ENCODE data around the gene ACSBG1.

Gene ACSBG1

GRCh38 chr15:78206326-78207109 lies 27.8 kb downstream of the ACSBG1 start:
- FAIRE-seq (no peak), DNase-seq (ENCODE audit: insufficient read length) (no peak)
- no peak for TF ChIP-seq POLR2AphosphoS5 (IDR thresholded peaks at IDR 0.05; ENCODE audit: low read depth, low read length)
- TF ChIP-seq TAF1 (IDR thresholded peaks at IDR 0.05; ENCODE audit: borderline replicate concordance, low read depth, low read length), result no peak
- TF ChIP-seq POLR2A (IDR thresholded peaks at IDR 0.05; ENCODE audit: low read depth, low read length), result no peak

DNA sequence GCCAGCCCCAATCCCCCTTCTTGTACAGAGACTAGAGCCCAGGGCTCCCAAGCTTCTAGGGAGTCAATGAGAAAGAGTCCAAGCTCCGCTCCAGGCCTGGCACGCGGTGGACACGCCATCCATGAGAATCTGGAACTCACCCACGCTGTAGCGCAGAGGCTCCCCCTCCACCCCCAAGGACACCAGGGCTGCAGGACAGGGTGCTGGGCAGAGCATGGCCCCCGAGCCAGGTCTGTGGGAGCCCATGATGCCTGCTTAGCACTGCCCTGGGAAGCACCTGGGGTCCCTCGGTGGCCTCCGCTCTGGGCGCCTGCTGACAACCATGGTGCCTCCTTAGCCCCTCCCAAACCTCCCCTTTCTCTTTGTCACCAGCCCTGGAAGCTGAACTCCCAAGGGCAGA lies 28.5 kb downstream of the ACSBG1 start:
- DNase-seq (ENCODE audit: insufficient read length) (no peak), FAIRE-seq (no peak)
- TF ChIP-seq POLR2AphosphoS5 (IDR thresholded peaks at IDR 0.05; ENCODE audit: low read depth, low read length), result no peak
- no peak for TF ChIP-seq POLR2A (IDR thresholded peaks at IDR 0.05; ENCODE audit: low read depth, low read length)
- TF ChIP-seq TAF1 (IDR thresholded peaks at IDR 0.05; ENCODE audit: borderline replicate concordance, low read depth, low read length), result no peak

GRCh38 chr15:78205337-78205736 lies 29.0 kb downstream of the ACSBG1 start:
- DNase-seq (ENCODE audit: insufficient read length) (no peak), FAIRE-seq (no peak)
- TF ChIP-seq POLR2A (IDR thresholded peaks at IDR 0.05; ENCODE audit: low read depth, low read length), result no peak
- TF ChIP-seq TAF1 (IDR thresholded peaks at IDR 0.05; ENCODE audit: borderline replicate concordance, low read depth, low read length), result no peak
- TF ChIP-seq POLR2AphosphoS5 (IDR thresholded peaks at IDR 0.05; ENCODE audit: low read depth, low read length), result no peak

GRCh38 chr15:78204351-78205309 lies 29.7 kb downstream of the ACSBG1 start:
- DNase-seq (ENCODE audit: insufficient read length), result no peak
- TF ChIP-seq TAF1 (IDR thresholded peaks at IDR 0.05; ENCODE audit: borderline replicate concordance, low read depth, low read length) (no peak), POLR2A (IDR thresholded peaks at IDR 0.05; ENCODE audit: low read depth, low read length) (no peak), POLR2AphosphoS5 (IDR thresholded peaks at IDR 0.05; ENCODE audit: low read depth, low read length) (no peak)
- FAIRE-seq, result no peak

GRCh38 chr15:78203346-78204225 lies 30.8 kb downstream of the ACSBG1 start:
- no peak for FAIRE-seq
- DNase-seq (ENCODE audit: insufficient read length), result no peak
- TF ChIP-seq POLR2A (IDR thresholded peaks at IDR 0.05; ENCODE audit: low read depth, low read length) (no peak), TAF1 (IDR thresholded peaks at IDR 0.05; ENCODE audit: borderline replicate concordance, low read depth, low read length) (no peak), POLR2AphosphoS5 (IDR thresholded peaks at IDR 0.05; ENCODE audit: low read depth, low read length) (no peak)

- DNase-seq (ENCODE audit: insufficient read length), result no peak
- TF ChIP-seq POLR2AphosphoS5 (IDR thresholded peaks at IDR 0.05; ENCODE audit: low read depth, low read length), result no peak
- no peak for TF ChIP-seq POLR2A (IDR thresholded peaks at IDR 0.05; ENCODE audit: low read depth, low read length)
- TF ChIP-seq TAF1 (IDR thresholded peaks at IDR 0.05; ENCODE audit: borderline replicate concordance, low read depth, low read length), result no peak
These were observed 32.8 kb downstream of the ACSBG1 start for GRCh38 chr15:78201281-78202190.

GRCh38 chr15:78200276-78200930 lies 34.0 kb downstream of the ACSBG1 start:
- FAIRE-seq, result no peak
- no peak for DNase-seq (ENCODE audit: insufficient read length)
- TF ChIP-seq POLR2A (IDR thresholded peaks at IDR 0.05; ENCODE audit: low read depth, low read length) (no peak), TAF1 (IDR thresholded peaks at IDR 0.05; ENCODE audit: borderline replicate concordance, low read depth, low read length) (no peak), POLR2AphosphoS5 (IDR thresholded peaks at IDR 0.05; ENCODE audit: low read depth, low read length) (no peak)

More at GRCh38 chr15:78201281-78202190, 32.8 kb downstream of the ACSBG1 start:
- FAIRE-seq, result no peak

DNA sequence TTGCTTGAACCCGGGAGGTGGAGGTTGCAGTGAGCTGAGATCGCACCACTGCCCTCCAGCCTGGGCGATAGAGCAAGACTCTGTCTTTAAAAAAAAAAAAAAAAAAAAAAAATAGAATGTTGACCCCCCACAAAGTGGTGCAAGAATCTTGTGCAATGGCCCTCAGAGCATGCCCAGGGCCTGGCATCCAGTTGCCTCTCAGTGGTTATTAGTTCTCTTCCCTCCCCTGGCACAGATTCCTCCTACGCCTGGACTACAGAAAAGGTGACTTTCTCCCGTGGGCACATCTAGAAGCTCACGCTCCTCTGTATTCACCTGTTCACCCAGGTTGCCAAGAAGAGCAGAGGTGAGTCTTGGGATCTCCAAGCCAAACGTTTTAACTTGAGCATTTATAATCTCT lies 36.7 kb downstream of the ACSBG1 start:
- TF ChIP-seq POLR2AphosphoS5 (IDR thresholded peaks at IDR 0.05; ENCODE audit: low read depth, low read length) (no peak), POLR2A (IDR thresholded peaks at IDR 0.05; ENCODE audit: low read depth, low read length) (no peak), TAF1 (IDR thresholded peaks at IDR 0.05; ENCODE audit: borderline replicate concordance, low read depth, low read length) (no peak)
- DNase-seq (ENCODE audit: insufficient read length) (no peak), FAIRE-seq (no peak)

GRCh38 chr15:78195735-78196201 lies 38.6 kb downstream of the ACSBG1 start:
- FAIRE-seq, result peak; percentile 99
- peak; percentile 65 for DNase-seq (ENCODE audit: insufficient read length)
- no peak for TF ChIP-seq POLR2AphosphoS5 (IDR thresholded peaks at IDR 0.05; ENCODE audit: low read depth, low read length)

DNA sequence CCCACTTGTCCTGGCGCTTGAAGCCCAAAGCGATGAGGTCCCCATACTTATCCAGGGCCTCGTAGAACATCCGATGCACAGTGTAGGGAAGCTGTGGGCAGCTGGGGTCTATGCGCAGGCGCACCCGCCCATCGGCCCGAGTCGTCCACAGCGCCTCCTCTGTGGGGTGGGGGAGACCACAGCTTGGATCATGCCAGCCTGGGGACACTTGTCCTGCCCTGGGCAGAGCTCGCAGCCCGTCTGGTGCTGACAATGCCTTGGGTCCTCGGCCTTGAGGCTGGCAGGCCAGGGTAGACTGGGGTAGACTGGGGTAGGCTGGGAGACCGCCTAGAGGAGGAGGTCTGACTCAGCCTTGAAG lies 39.8 kb downstream of the ACSBG1 start:
- DNase-seq (ENCODE audit: insufficient read length), result no peak
- TF ChIP-seq POLR2AphosphoS5 (IDR thresholded peaks at IDR 0.05; ENCODE audit: low read depth, low read length), result no peak
- FAIRE-seq, result no peak

Data from GM12892 (cell line).